HEK293T (cell line): ENCODE data around the gene SHANK2.

Experiments used
- CTCF ChIA-PET: fragments of 350-600 bp; formaldehyde crosslinking; extraction: SDS; loops from one replicate; lab custom pipeline; 2021; ENCODE audit warnings: antibody characterized with exemption, inconsistent platforms; lab: Yijun Ruan, JAX
- POLR2A ChIA-PET: fragments of 350-600 bp; formaldehyde crosslinking; extraction: SDS; loops from one replicate; lab custom pipeline; 2020; ENCODE audit warnings: antibody characterized with exemption, inconsistent platforms; lab: Yijun Ruan, JAX
- DNase-seq: peaks from one replicate; pipeline ENCODE4 v3.0.0; 2012; ENCODE audit warnings: mixed read lengths; ENCODE audit errors: extremely low spot score
- ARNT ChIP-seq: fragments of 450-650 bp; IDR thresholded peaks from 2 replicates; pipeline ENCODE4 v1.6.1; 2017; ENCODE audit warnings: mild to moderate bottlenecking
- BHLHE40 ChIP-seq: fragments of 450-650 bp; IDR thresholded peaks from 2 replicates; pipeline ENCODE4 v1.6.1; 2016; ENCODE audit warnings: mild to moderate bottlenecking, moderate library complexity, borderline replicate concordance
- CTBP1 ChIP-seq: fragments of 450-650 bp; IDR thresholded peaks from 2 replicates; pipeline ENCODE4 v1.6.1; 2016; ENCODE audit warnings: borderline replicate concordance
- ELF4 ChIP-seq: fragments of 450-650 bp; IDR thresholded peaks from 2 replicates; pipeline ENCODE4 v1.6.1; 2017; ENCODE audit warnings: antibody characterized with exemption
- FOXA1 ChIP-seq: fragments of 450-650 bp; IDR thresholded peaks from 2 replicates; pipeline ENCODE4 v1.6.1; 2016; ENCODE audit warnings: mild to moderate bottlenecking
- FOXK2 ChIP-seq: fragments of 450-650 bp; IDR thresholded peaks from 2 replicates; pipeline ENCODE4 v1.6.1; 2016; ENCODE audit warnings: mild to moderate bottlenecking
- FOXM1 ChIP-seq: fragments of 450-650 bp; IDR thresholded peaks from 2 replicates; pipeline ENCODE4 v1.6.1; 2017; ENCODE audit warnings: mild to moderate bottlenecking, borderline replicate concordance
- HDGF ChIP-seq: fragments of 450-650 bp; IDR thresholded peaks from 2 replicates; pipeline ENCODE4 v1.6.1; 2017; ENCODE audit warnings: antibody characterized with exemption, borderline replicate concordance
- L3MBTL2 ChIP-seq: fragments of 450-650 bp; conservative IDR thresholded peaks from 2 replicates; pipeline ENCODE4 v1.6.1; 2016; ENCODE audit warnings: mild to moderate bottlenecking
- LEF1 ChIP-seq: fragments of 450-650 bp; IDR thresholded peaks from 2 replicates; pipeline ENCODE4 v1.6.1; 2017; ENCODE audit warnings: mild to moderate bottlenecking, borderline replicate concordance
- NFRKB ChIP-seq: fragments of 450-650 bp; IDR thresholded peaks from 2 replicates; pipeline ENCODE4 v1.6.1; 2016; ENCODE audit warnings: mild to moderate bottlenecking, moderate library complexity
- PKNOX1 ChIP-seq: fragments of 450-650 bp; IDR thresholded peaks from 2 replicates; pipeline ENCODE4 v1.6.1; 2016
- SP1 ChIP-seq: fragments of 450-650 bp; IDR thresholded peaks from 2 replicates; pipeline ENCODE4 v1.6.1; 2017
- SUZ12 ChIP-seq: fragments of 450-650 bp; IDR thresholded peaks from 2 replicates; pipeline ENCODE4 v1.6.1; 2016; ENCODE audit warnings: mild to moderate bottlenecking
- TARDBP ChIP-seq: fragments of 450-650 bp; IDR thresholded peaks from 2 replicates; pipeline ENCODE4 v1.6.1; 2016
- ZNF384 ChIP-seq: fragments of 450-650 bp; IDR thresholded peaks from 2 replicates; pipeline ENCODE4 v1.6.1; 2016

The SHANK2 gene

GRCh38 chr11:71227058-71227659 is 25.2 kb downstream of the SHANK2 start:
- ChIA-PET CTCF (no interaction called here), POLR2A (no interaction called here)
- DNase-seq = no peak
- no peak for TF ChIP-seq ZNF384
- TF ChIP-seq L3MBTL2 = no peak
- no peak for TF ChIP-seq NFRKB
- no peak for TF ChIP-seq CTBP1
- TF ChIP-seq LEF1 = no peak
- TF ChIP-seq TARDBP = no peak

GRCh38 chr11:71223671-71224660 is 28.4 kb downstream of the SHANK2 start:
- ChIA-PET CTCF (no interaction called here), POLR2A (no interaction called here)
- no peak for DNase-seq
- no peak for TF ChIP-seq BHLHE40
- TF ChIP-seq FOXM1 = no peak
- TF ChIP-seq NFRKB = no peak
- no peak for TF ChIP-seq CTBP1
- no peak for TF ChIP-seq TARDBP
- no peak for TF ChIP-seq PKNOX1
- TF ChIP-seq ZNF384 = no peak
- TF ChIP-seq ELF4 = no peak

GRCh38 chr11:71223081-71223405 is 29.3 kb downstream of the SHANK2 start:
- CTCF ChIA-PET = no interaction called here
- TF ChIP-seq HDGF (no peak), SP1 (no peak), FOXM1 (no peak), ARNT (no peak), NFRKB (no peak), PKNOX1 (no peak), FOXK2 (no peak), ELF4 (no peak), TARDBP (no peak), SUZ12 (no peak), CTBP1 (no peak), ZNF384 (no peak), BHLHE40 (no peak), L3MBTL2 (no peak), FOXA1 (no peak), LEF1 (no peak)

GRCh38 chr11:71222318-71223080 is 29.9 kb downstream of the SHANK2 start:
- DNase-seq = no peak
- TF ChIP-seq FOXK2 = no peak
- no peak for TF ChIP-seq CTBP1
- TF ChIP-seq TARDBP = no peak
- no peak for TF ChIP-seq LEF1
- no peak for TF ChIP-seq SP1
- TF ChIP-seq L3MBTL2 = no peak
- no peak for TF ChIP-seq PKNOX1
- TF ChIP-seq FOXA1 = no peak
- ChIA-PET POLR2A (no interaction called here), CTCF (no interaction called here)

More at GRCh38 chr11:71223081-71223405, 29.3 kb downstream of the SHANK2 start:
- no peak for DNase-seq
- POLR2A ChIA-PET = no interaction called here

- ChIA-PET CTCF (no interaction called here), POLR2A (no interaction called here)
- TF ChIP-seq PKNOX1 (no peak), ARNT (no peak), BHLHE40 (no peak), ELF4 (no peak), SP1 (no peak), NFRKB (no peak), FOXM1 (no peak), ZNF384 (no peak), LEF1 (no peak), FOXK2 (no peak), CTBP1 (no peak), SUZ12 (no peak), HDGF (no peak), L3MBTL2 (no peak), TARDBP (no peak), FOXA1 (no peak)
- no peak for DNase-seq
Measured at GRCh38 chr11:71221821-71222220, 30.6 kb downstream of the SHANK2 start.
